Frontal cortex (tissue), 4 donors: ENCODE data around the gene GAPT. TPM values are rescaled to one million over a fixed set of nuclear protein-coding genes. Genes with fewer than 3 reads are reported as not detected.

ENCODE experiments used
- DNase-seq, 2 donors: peaks; one replicate each; pipeline ENCODE4 v3.0.0; 2012; ENCODE audit warnings: low spot score in 2 of 2
- FAIRE-seq: peaks from 2 replicates; lab custom pipeline; 2012; peaks lifted over from hg19 to GRCh38; lab: Jason Lieb, UNC
- total RNA-seq: library from RNA; depleted of rRNA; stranded (reverse); fragments of >200 nt; gene quantifications from one replicate; pipeline ENCODE4 v1.2.3, GENCODE V29; 2014
- donor health status: control.
- donor health status: control.
- donor health status: control.

The GAPT gene
- total RNA-seq = not detected

DNA sequence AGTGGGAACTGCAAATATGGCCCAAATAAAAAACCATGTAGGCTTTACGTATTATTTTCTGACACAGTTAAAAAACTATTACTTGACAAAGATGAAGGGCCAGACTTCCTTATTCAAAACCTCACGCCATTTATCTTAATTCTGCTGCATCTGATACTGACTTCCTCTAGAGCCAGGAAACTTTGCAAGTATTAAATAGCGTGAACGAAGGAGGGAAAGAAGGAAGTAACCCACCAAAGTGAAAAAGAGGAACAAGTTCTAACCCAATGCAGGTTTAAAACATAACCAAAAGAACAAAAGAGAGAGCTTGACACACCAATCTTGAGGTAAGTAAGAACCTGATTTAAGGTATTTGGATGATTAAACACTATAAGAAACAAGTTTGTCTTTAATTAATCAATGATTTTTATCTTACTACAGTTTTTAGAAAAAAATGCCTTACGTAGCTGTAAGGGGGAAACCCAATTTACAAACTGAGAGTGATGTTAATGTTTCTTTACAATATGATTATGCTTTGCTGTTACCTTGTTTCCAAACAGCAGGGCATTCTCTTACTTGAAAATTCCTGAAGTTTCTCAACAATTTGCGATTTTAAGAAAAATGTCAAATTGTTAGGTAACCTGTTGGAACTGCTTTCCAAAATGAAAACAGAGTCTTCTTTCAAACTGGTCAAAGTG lies at the start of gene GAPT:
Gene GAPT, plus strand, starts transcription at position 220 of the 677 bp plus-strand sequence. CDS start 3,102 bp downstream, outside the sequence.
- no peak for FAIRE-seq
- no peak for DNase-seq

DNA sequence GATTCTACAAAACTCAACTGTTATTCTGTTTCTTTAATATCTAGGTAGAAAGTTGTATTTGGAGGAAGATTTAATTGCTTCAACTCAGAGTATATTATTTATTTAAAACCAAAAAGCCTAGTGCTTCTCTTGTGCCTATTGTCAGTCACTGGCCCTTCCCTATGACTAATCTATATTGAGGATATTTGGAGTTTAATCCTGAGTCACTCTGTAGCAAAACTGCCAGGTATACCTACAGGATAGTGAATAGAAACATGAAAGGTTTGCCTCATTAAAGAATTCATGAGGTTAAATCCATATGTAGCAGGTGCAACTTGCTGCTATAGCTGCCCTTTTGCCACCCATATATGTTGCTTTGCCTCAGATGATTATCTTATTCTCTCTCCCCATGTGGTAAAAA lies 46.4 kb upstream of the GAPT start:
- FAIRE-seq (no peak), DNase-seq (no peak)

DNA sequence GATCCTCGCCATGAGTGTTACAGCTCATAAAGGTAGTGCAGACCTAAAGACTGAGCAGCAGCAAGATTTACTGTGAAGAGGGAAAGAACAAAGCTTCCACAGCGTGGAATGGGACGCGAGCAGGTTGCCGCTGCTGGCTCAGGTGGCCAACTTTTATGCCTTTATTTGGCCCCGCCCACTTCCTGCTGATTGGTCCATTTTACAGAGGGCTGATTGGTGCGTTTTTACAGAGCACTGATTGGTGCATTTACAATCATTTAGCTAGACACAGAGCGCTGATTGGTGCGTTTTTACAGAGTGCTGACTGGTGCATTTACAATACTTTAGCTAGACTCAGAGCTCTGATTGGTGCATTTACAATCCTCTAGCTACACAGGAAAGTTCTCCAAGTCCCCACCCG lies 45.2 kb upstream of the GAPT start:
- FAIRE-seq (no peak), DNase-seq (no peak)

DNA sequence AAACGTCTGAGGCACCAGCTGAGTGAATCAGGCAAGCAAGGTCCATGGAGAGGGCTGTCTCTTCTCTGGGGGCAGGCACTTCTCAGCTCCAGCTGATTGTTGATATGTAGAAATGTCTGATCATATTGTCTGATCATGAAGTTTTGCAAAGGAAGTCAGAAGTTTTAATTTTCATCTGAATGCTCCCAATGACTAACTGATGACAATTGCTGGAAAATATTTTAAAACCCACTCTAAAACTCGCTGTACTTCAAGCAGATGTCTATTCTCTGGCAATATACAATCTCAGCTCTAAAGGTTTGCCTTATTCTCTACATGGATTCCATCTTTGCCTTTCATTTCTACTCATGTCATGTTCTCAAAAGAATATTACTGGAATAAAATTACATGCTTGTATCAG lies 44.0 kb upstream of the GAPT start:
- FAIRE-seq (no peak), DNase-seq (no peak)

DNA sequence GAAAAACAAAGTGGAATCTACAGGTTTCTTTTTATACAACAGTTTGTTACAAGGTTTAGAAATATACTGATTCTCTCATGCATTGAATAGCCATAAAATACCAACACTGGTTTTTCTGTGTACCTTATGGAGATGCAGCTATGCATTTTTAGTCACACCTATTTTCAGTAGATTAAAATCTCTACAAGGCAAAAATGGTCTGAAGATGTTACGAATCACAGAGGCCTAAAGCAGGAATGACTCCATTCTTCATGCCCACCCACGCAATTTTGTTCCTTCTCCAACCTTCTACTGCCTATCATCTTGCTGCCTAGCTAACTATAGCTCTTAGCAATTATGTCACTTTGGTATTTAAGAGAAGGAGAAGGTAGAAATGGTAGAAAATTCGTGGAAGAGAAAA lies 41.2 kb upstream of the GAPT start:
- DNase-seq (no peak), FAIRE-seq (no peak)

DNA sequence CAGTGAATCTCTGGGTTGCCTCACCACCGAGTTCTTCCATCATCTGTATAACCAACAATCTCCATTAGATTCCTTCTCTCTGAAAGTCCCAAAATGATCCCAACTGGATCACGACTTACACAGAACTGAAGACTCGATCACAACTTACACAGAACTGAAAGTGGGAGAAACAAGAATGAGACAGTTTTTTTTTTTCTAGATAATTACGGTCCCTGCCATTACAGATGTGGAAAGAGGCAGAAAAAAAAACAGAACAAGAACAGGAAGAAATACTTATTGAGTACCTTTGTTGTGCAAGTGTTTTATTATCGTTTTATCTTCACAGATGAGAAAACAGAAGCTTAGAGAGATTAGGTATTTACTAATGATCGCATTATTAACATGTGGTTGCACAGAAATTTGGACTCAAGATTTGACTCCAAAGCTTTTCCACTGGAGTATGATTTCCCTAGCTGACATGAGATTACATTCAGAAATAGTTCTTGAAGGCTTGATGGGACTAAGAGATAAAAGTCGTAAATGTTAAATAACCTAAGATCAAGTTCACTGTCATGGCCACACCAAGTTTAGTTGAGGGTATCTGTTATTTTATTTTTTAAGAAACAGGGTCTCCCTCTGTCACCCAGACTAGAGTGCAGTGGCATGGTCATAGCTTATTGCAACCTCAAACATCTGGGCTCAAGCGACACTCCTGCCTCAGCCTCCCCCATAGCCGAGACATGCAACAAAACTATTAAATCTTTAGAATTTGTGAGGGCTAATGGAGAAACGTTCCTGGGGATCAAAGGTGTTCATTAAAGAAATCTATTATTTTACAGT lies 40.2 kb upstream of the GAPT start:
- DNase-seq = no peak
- no peak for FAIRE-seq

DNA sequence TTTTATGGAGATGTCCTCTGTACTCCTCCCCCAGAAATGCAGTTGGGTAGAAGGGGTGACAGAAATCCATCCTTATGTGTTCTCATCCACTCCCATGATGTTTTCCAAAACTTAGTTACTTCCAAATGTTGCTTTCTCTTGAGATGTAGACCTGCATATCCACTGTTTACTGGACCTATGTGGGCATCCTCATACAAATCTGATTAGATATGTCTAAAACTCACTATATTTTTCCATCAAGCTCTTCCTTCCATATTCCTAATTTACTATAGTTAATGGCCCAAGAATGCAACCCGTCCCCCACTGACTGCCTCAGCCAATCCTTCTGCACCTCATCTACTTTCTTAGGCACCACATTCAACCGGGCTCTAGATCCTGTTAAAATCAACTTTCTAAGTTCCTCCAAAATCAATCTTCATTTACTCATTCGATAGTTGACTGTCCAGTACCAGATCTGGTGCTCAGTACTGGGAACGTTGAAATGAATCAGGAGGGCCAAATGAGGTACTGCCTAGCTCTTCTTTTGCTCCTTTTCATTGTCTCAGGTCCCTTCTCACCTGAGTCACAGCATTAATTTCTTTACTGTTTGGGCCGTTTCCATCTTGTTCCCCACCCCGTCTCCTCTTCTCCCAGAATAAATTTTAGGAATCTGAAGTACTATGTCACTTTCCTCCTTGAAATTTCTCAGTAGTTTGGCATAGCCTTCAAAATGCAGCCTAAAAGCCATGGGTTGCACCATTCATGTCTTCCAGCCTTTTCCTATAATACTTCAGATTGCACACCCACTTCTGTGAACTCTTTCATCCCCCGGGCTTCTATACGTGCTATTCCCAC lies 39.3 kb upstream of the GAPT start:
- DNase-seq (no peak), FAIRE-seq (no peak)

DNA sequence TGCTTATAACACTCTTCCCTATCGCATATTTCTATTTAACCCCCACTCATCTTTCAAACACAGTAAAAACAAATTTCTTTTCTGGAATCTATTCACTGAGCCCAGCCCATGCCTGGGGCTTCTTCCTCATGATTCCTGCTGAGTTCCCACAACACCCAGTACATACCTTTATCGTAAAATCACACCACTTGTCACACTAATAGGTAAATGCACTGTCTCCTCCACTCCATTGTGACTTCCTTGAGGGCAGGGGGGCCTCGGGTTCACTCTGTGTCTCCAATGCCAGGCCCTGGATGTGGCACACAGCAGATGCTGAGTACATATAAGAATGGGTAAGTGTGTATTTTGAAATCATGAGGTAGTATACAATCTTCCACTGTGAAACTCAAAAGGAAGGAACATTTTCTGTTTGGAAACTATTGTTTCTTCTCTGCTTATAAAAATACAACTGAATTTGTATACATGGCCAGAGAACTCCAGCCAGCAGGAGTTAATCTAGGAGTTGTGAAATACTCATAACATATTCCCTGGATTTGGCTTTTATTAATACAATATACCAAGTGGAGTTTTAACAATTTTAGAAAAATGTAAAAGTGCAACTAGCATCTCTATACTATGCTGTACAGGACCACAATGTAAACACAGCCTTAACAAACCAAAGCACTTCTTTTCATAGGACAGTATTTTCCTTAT lies 38.5 kb upstream of the GAPT start:
- DNase-seq (no peak), FAIRE-seq (no peak)

DNA sequence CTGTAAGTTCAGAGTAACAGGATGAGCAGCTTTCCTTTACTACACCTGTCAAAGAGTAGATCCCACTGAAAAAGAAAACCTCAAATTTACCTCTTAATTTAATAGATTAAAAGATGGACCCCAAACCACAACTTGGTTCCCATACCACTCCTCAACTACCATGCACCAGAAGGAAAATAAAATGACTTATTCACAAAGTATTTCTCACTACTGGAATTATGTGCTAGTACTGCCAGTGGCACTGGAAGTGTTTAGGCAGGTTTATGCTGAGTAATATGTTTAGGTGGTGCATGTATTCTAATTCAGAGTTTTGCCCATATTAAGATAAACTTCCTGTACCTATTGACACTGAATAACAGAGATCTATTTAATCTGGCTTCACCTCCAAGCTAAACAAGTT lies 37.9 kb upstream of the GAPT start:
- no peak for DNase-seq
- FAIRE-seq = no peak

DNA sequence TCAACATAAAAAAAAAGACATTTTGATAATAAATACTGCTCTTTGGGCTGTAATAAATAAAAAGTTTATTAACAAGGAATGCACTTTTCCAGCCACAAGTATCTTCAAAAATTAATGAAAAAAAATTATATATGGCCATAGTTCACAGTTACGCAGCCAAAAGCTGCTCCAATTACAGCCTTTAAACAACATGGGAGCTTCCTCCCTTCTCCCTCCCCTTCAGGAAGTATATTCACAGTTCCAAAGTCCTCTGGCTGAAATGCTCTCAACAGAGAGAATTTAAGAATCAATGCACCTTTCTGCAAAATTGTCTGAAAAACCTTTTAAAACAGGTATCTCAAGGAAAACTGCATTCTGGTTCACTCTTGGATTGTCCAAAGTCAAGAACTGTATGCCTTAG lies 37.2 kb upstream of the GAPT start:
- DNase-seq (no peak), FAIRE-seq (no peak)

DNA sequence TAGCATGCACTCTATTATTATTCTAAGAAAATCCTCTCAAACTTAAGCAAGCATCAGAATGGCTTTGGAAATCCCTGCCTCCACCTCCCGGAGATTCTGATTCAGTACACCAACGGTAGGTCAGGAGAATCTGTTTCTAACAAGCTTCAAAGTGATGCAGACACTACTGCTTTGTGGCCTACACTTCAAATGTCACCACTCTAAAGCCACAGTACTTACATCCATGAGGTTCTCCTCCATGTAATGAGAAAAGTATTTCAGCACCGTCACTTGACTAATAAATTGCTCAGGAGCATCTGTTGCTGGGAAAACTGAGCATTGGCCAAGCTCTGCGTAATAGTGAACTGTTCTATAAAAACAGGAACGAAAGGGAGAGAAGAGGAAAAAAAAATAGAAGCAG lies 36.2 kb upstream of the GAPT start:
- FAIRE-seq = no peak
- no peak for DNase-seq

DNA sequence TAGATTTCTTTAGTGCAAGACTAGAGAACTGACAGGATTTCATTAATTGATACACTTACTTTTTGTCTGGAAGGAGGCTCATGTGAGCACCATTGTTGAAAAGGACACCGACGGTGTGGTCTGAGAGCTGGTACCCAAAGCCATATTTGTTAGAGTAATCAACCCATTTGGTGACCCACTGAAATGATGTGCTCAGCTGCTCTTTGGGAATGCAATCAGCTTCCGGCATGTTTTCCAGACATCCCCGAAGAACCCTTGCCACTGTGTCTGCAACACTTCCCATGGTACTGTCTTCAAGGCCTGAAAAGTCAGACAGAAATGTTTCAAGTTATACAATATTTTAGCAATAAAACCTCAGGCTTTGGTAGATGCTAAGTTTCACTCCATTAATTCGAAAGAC lies 35.8 kb upstream of the GAPT start:
- no peak for FAIRE-seq
- no peak for DNase-seq

DNA sequence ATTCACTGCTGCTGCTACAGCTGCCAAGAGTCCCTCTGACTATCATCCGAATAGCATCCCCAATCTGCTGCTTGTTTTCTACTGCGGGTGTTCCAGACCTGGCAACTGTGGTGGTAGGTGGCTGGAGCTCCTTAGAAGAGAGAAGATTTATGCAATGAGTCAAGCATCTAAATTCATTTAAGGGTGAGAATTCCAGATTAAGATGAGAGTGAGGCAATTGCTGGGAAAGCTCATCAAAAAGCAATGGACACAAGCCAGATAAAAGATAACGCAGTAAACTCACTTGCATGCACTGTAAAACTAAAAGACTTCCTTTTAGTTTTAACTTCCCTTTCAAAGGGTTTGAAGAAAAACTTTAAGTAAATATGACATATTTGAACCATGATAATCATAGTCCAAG lies 35.2 kb upstream of the GAPT start:
- DNase-seq (no peak), FAIRE-seq (no peak)

DNA sequence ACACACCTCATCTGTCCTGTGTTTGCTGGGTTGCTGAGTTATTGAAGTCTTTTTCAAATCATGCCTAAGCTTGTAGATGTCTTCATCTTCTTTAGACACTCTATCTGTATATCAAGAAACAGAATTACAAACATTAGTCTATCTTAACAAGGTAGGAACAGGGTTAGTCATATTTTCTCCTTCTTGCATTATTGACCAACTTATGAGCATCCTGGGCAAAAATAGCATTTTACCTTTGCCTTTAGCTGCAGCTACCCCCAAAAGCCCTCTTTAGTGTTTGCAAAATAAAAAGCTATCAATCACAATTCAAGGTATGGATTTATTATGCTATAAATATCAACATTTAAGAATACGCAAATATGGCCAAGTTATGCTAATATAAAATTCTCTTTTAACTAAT lies 34.7 kb upstream of the GAPT start:
- no peak for DNase-seq
- FAIRE-seq = no peak

DNA sequence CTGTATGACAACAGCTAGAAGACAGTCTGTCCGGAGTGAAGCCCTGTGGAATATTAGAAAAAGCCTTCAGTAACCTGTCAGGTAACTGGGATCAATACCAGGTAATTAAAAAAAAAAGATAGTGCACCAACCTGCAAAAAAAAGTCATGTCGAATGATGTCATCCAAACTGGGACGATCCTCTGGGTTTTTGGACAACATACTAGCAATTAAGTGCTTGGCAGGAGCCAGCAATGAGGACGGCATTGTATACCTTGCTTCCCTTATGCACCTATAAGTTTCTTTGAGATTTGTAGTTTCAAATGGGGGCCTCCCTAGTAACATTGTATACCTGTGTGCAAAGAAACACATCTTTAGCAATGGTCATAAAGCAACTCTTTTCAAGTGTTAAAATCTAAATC lies 34.2 kb upstream of the GAPT start:
- FAIRE-seq (no peak), DNase-seq (no peak)

DNA sequence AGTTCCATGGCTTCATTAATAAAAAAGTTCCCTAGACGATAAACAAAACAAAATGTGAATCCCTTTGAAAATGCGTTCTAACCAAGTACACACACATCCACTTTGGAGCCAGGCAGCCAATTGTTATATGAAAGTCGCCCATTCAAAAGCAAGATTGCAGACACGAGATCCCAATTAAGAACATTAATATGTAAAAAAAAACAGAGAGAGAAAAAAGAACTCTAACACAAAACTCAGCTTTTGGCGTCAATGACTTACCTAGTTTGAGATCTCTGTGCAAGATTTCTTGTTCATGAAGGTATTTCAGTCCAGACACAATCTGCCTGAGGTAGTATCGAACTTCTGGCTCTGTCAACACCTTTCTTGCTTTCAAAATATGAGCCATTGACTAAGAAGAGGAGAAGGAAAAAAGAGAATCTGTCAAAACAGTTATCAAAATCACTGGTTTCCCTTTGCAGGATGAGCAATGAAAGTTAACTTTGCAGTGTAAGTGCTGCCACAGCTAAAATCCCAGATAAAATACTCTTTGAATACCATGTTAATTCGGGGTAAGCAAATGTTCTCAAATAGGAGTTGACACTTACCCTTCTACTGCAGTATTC lies 33.0 kb upstream of the GAPT start:
- DNase-seq (no peak), FAIRE-seq (no peak)

DNA sequence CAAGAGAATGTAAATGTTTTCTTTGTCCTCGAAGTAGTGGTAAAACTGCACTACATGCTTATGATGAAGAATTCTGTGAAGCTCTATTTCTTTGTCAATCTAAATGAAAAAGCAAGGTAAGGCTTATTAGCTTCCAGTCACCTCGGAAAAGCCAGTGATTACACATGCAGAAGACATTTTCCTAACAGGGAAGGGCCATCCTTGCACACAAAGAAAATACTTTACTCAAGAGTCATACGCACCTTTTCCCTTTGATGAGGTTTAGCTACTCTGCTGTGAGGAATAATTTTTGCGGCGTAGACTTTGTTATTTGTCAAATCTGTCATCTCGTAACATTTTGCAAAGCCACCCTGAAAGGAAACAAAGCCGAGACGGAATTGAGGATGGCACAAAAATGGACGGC lies 32.5 kb upstream of the GAPT start:
- DNase-seq = no peak
- no peak for FAIRE-seq

DNA sequence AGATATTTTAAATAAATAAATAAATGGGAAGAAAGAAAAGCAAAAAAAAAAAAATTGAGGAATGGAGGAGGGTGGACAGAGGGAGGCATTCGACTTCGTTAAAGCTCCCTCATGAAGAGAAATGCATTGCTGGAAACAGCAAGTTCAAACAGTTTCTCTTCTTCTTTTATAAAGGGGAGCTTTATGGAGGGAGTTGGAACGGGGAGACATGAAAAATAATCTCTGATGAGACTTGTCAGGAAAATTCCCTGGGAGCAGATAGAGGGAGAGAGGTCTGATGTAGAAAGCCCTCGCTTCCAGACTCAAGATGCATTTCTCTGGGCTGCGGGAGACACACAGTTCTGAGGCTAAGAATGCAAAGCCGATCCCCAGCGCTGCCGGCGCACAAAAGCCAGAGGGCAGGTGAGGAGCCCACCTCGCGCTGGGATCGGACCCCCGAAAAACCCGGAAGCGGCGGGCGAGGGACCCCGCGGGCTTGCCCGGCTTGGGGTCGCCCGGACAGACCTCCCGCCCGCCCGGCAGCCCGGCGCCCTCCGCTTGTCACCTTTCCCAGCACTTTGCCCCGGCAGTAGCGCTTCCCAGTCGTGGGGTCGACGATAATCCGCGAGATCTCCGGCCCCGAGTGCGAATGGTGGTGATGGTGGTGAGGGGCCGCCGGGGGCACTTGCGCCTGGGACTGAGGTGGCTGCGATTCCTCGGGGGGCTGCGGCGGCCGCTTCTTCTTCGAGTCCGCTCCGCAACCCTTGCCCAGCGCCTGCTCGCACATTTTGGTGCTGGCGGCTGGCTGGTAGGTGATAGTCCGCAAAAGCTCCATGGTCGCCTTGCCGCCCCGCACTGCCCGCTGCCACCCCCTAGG lies 31.9 kb upstream of the GAPT start:
- DNase-seq (no peak), FAIRE-seq (no peak)
